Bronchial epithelial cell (primary cell): ENCODE measurements around the gene NFE2L1. TPM values are rescaled to one million over a fixed set of nuclear protein-coding genes. Genes with fewer than 3 reads are reported as not detected.

Source experiments
- DNase-seq: peaks from one replicate; pipeline ENCODE4 v3.0.0-alpha.2; 2010; ENCODE audit warnings: low read depth
- FAIRE-seq: peaks from 2 replicates; lab custom pipeline; 2011; peaks lifted over from hg19 to GRCh38; lab: Jason Lieb, UNC
- H3K27me3 ChIP-seq: 2 replicates; pipeline ENCODE4 v1.5.1; 2011; ENCODE audit warnings: low read length; ENCODE audit not compliant: control insufficient read depth, insufficient read depth
- H3K36me3 ChIP-seq: 2 replicates; pipeline ENCODE4 v1.5.1; 2011; ENCODE audit warnings: low read length; ENCODE audit not compliant: control insufficient read depth, insufficient read depth
- H3K4me3 ChIP-seq: 2 replicates; pipeline ENCODE4 v1.5.1; 2011; ENCODE audit warnings: mild to moderate bottlenecking, low read depth, low read length, control low read depth
- total RNA-seq: library from RNA; depleted of rRNA; stranded (reverse); fragments of >200 nt; gene quantifications from 2 replicates; pipeline ENCODE4 v1.2.1, GENCODE V29; 2014
- TF ChIP-seq, protein P1 (sequence below): IDR thresholded peaks from 2 replicates; pipeline ENCODE4 v1.5.1; 2011; ENCODE audit warnings: mild to moderate bottlenecking, moderate library complexity, low read length, control low read depth, inconsistent platforms; ENCODE audit not compliant: insufficient read depth, severe bottlenecking

Gene NFE2L1
- total RNA-seq, 1 donor from 2014 or later = 84.2 TPM

GRCh38 chr17:48025040-48025903 lies 22.9 kb upstream of the NFE2L1 start:
- no peaks in the 10 kb centered on the region for H3K36me3 ChIP-seq
- TF ChIP-seq, protein P1, sequence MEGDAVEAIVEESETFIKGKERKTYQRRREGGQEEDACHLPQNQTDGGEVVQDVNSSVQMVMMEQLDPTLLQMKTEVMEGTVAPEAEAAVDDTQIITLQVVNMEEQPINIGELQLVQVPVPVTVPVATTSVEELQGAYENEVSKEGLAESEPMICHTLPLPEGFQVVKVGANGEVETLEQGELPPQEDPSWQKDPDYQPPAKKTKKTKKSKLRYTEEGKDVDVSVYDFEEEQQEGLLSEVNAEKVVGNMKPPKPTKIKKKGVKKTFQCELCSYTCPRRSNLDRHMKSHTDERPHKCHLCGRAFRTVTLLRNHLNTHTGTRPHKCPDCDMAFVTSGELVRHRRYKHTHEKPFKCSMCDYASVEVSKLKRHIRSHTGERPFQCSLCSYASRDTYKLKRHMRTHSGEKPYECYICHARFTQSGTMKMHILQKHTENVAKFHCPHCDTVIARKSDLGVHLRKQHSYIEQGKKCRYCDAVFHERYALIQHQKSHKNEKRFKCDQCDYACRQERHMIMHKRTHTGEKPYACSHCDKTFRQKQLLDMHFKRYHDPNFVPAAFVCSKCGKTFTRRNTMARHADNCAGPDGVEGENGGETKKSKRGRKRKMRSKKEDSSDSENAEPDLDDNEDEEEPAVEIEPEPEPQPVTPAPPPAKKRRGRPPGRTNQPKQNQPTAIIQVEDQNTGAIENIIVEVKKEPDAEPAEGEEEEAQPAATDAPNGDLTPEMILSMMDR = peak; percentile 90
- FAIRE-seq (no peak), DNase-seq (peak; percentile 86)
- H3K27me3 ChIP-seq = no peaks in the 10 kb centered on the region
- peak overlapping the region; percentile 41 for H3K4me3 ChIP-seq

GRCh38 chr17:48025904-48026501 lies 22.2 kb upstream of the NFE2L1 start:
- H3K4me3 ChIP-seq = peak overlapping the region; percentile 31
- H3K36me3 ChIP-seq = no peaks in the 10 kb centered on the region
- TF ChIP-seq, protein P1 = no peak
- H3K27me3 ChIP-seq = no peaks in the 10 kb centered on the region
- FAIRE-seq = no peak
- peak; percentile 52 for DNase-seq

DNA sequence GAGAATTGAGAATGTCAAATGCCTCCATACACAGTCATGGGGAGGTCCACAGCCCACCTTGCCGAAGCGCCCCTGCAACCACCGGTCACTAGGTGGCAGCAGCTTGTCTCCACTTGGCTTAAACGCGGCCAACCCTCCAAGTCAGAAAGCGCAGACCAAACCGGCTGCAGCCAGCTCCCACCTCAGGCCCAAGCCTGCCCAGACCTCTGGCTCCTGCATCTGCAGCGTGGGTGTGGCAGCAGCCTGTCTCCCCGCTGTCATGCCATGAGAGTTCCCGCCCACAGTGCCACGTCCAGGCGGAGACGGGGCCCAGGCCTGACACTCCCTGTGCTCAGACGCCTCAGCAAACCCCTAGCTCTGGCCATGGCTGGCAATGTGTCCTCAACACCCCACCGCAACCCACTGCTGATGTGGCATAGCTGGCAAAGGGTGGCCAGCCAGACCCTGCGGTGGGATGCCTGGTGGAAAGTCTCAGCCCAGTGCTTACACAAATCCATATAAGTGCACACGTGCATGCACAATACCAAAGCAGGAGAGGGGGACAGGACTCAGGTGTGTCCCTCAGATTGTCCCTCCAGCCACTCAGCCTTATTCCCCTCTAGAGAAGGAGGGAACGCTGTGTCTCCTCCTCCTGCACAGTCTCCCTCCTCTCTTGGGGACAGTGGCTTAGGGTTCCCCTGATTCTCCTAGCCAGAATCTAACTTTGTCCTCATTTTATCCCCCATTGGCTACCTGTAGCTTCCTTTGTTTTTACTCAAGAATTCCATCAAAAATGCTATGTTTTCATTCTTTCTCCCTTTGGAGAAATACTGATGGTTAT lies 21.4 kb upstream of the NFE2L1 start:
- DNase-seq = peak; percentile 88
- Histone ChIP-seq H3K27me3 (no peaks in the 10 kb centered on the region), H3K4me3 (no peak overlapping the region), H3K36me3 (no peaks in the 10 kb centered on the region)
- TF ChIP-seq, protein P1 = peak; percentile 99
- FAIRE-seq = no peak

- Histone ChIP-seq H3K4me3 (no peak overlapping the region), H3K27me3 (no peaks in the 10 kb centered on the region), H3K36me3 (no peaks in the 10 kb centered on the region)
- TF ChIP-seq, protein P1 = no peak
- DNase-seq (no peak), FAIRE-seq (no peak)
Measured at GRCh38 chr17:48027322-48027981, 20.7 kb upstream of the NFE2L1 start.

- DNase-seq (no peak), FAIRE-seq (no peak)
- H3K36me3 ChIP-seq = no peaks in the 10 kb centered on the region
- H3K4me3 ChIP-seq = no peak overlapping the region
- H3K27me3 ChIP-seq = no peaks in the 10 kb centered on the region
- TF ChIP-seq, protein P1 = no peak
Measured at GRCh38 chr17:48028736-48029135, 19.4 kb upstream of the NFE2L1 start.
